CD4-positive, alpha-beta T cell treated with Interleukin-21 for 1 hour (primary cell): ENCODE measurements around the gene PPP2R1B.
"Not testable (repeated sequence)": the region's sequence is repeated elsewhere in the genome, so short reads cannot be mapped to it uniquely, and the experiment has no call there.

Source experiments
- DNase-seq: peaks from one replicate; pipeline ENCODE4 v3.0.0-alpha.2; 2020

The PPP2R1B gene

DNA sequence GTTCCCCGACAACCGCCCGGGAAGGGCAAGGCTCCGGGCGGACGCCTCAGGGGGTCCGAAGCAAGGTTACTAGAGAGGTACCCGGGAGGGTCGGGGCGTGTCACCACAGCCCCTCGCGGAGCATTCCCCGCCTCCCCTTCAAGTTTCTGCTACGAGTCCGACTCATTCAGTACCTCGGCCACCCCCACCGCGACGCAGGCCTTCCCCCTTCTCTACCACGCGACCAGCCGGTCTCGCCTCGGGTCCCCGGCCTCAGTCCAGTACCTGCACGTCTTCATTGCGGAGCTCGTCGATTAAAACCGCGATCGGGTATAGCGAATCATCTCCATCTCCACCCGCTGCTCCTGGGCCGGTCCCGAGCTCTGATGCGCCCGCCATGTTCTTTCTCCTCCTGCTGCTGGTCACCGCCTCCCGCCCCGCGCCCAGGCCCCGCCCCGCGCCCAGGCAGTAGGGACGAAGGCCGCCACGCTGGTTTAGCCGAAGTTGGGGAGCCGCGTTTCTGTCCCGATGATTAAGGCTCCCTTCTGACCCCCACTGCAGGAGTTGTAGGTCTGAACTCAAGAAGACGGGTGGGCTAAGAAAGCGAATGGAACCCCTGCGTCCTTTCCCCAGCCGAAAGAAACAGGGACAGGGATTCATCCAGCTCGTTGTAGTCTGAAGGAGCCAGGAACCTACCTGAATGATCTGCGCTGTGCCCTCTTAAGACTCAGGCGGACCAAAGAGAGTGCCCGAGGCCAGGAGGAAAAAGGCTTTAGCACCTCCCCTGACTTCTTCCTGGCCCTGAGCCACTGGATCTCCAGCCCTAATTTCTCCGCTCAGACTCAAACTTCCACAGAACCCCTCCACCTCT is at the start of gene PPP2R1B:
Gene PPP2R1B, minus strand, starts transcription at position 406 of the 850 bp plus-strand sequence. Its CDS starts 28 bp downstream, at position 378.
- DNase-seq, result peak; percentile 73

- DNase-seq, result no peak
Measured at GRCh38 chr11:111815489-111815888, 49.3 kb upstream of the PPP2R1B start.

DNA sequence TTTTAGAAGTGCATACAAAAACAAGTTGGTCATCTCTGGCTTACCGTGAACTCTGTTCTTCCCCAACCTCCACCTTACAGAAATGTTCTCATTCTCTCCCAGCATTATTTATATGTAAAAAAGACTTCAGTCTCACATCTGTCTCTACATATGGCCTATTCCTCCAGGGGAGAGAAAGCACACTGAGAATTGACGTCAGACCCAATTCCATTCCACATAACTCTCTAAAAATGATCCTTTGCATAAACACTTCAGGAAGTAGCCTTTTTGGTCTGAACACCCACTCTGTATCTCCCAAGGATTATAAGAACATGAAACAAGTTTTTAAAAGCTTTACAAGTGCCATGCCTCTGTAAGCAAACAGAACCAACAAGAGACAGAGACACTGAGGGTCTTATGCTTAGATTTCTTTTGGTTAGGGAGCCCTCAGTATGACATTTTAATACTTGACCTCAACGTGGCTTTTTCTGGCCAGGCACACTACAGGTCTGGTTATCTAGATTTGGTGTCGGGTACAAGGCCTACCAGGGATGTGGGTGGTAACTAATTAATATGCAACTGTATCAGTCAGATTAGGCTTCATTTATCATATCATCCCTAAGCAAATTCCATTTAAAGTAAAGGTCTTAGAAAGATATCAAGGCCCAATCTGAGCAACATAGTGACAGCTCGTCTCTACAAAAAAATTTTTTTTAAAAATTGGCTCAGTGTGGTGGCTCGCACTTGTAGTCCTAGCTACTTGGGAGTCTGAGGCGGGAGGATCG is 48.5 kb upstream of the PPP2R1B start:
- no peak for DNase-seq

- no peak for DNase-seq
Measured at GRCh38 chr11:111814106-111814505, 47.9 kb upstream of the PPP2R1B start.

DNA sequence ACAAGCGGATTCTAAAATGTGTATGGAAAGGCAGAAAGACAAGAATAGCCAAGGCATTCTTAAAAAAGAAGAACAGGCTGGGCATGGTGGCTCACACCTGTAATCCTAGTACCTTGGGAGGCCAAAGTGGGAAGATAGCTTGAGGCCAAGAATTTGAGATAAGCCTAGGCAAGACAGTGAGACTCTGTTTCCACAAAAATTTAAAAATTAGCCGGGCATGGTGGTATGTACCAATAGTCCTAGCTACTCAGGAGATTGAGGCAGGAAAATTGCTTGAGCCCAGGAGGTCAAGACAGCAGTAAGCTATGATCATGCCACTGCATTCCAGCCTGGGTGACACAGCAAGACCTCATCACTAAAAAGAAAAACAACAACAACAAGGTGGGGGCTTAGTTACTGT is 46.0 kb upstream of the PPP2R1B start:
- DNase-seq, result no peak

GRCh38 chr11:111811445-111811844 is 45.3 kb upstream of the PPP2R1B start:
- DNase-seq, result no peak

DNA sequence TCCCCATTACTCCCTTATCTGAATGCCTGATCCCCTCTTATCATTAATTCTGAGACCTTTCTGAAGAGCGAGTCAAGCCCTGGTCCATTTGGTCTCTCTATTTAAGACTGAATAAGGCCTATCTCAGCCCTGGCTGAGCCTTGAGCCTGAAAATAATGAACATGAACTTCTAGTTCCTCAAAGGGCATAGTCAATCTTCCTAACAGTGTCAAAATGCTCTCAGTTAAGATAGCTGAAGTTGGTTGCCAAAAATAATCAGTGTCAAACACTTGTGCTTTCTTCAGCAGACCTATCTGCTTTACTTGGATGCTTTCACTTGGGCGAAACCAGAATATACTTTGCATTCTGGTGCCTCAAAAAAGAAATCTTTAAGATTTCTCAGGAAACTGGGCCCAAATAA is 42.6 kb upstream of the PPP2R1B start:
- no peak for DNase-seq

DNA sequence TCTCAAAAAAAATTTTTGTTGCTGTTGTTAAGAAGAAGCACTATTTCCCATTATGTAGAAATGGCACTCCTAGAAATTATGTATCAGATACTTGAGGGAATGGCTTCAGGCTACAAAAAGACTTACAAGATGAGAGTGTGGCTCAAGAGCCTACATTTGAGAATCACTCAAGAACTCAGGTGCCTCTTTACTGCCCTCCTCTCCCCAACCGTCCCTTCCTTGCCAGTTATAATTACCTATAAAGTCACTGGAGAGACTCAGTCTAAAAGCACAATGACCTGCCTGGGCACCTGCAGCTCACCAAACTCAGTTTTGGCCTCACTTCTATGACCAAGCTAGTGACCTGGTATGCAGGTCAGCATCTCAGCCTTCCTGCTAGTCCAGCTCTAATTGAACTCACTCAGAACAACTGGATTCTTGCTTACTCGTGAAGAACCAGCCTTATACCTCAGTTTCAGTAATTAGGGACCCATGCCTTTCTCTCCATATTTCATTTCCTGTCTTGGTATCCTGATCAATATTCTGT is 41.9 kb upstream of the PPP2R1B start:
- DNase-seq, result no peak

- no peak for DNase-seq
Measured at GRCh38 chr11:111807076-111807475, 40.9 kb upstream of the PPP2R1B start.

DNA sequence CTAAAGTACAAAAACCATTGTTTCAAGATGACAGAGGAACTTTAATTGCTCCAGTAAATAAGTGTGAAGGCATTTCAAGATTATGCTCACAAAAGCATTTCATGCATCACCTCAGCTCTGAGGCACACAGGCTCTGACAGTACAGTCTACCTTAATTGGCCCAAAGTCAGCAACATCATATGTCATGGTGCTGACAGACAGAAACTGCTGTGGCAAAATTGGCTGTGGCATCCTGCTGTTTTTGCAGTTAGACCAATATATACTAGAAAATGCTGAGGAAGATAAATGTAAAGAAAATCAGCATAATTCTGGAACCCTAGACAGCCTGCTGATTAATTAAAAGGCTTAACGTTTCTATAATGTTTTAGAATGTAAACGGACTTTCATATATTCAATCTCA is 34.9 kb upstream of the PPP2R1B start:
- DNase-seq, result no peak

DNA sequence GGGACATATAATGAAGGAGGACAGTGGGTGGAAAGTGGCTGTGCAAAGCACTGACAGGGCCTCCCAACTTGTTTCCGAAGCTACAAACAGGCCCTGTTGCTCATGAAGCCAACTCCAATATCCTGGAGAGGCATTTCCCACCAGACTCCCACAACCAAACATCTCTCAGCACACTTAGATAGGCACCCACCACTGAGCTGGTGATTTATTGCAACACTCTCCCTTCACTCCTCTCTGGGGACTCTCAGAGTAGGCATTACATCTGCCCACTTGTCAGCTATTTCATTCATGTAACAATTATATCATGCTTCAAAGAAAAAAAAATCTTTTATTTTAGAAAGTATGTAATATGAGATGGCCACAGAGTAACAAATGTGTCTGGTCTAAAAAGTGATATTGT is 32.1 kb upstream of the PPP2R1B start:
- no peak for DNase-seq

- DNase-seq, result peak; percentile 6
Measured at GRCh38 chr11:111797145-111797581, 31.0 kb upstream of the PPP2R1B start.

GRCh38 chr11:111796696-111797095 is 30.5 kb upstream of the PPP2R1B start:
- no peak for DNase-seq

DNA sequence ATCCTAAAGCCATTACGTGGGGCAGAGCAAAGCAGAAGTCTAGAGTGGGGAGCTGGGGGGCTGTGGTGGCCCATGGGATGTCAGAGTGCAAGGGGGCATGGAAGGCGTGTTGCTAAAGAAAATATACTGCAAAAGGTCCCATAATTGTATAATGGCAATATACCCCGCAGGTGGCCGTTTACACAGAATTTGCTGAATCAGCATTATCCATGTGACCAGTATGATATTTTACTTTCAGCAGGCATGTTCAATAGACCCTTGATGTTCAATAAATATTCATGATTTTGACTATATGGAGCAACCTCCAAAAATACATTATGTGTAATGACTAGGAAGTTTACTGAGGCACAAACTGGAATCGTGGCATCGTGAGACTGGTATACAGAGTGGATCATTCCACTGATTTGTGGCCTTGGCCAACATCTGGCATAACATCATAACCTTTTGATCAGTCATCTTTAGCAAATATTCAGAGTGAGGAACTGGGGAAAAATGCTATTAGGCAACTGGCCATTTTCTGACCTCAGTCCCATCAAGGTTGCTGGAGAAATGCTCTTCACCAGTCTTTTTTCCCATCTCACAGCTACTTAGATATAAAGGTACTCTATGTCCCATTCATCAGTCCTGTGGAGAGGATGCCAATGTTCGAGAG is 29.3 kb upstream of the PPP2R1B start:
- no peak for DNase-seq

GRCh38 chr11:111793863-111794262 is 27.7 kb upstream of the PPP2R1B start:
- DNase-seq, result no peak

GRCh38 chr11:111792955-111793500 is 26.8 kb upstream of the PPP2R1B start:
- no peak for DNase-seq

DNA sequence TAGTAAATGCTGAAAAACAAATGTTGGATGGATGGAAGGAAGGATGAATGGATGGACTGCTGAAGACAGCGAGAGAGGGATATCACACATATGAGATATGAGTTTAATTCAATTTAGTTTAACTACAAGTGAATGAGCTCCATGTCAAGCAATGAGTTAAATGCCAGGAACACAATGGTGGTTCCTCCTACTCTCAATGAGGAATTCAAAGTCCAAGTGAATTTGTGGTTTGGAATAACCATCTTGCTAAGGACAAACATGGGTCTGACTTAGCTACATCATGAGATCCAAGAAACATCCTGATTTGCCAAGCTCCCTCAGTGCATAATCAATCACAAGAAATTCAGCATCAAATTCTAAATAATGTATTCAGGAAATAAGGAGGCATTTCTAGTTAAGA is 26.1 kb upstream of the PPP2R1B start:
- DNase-seq, result no peak

DNA sequence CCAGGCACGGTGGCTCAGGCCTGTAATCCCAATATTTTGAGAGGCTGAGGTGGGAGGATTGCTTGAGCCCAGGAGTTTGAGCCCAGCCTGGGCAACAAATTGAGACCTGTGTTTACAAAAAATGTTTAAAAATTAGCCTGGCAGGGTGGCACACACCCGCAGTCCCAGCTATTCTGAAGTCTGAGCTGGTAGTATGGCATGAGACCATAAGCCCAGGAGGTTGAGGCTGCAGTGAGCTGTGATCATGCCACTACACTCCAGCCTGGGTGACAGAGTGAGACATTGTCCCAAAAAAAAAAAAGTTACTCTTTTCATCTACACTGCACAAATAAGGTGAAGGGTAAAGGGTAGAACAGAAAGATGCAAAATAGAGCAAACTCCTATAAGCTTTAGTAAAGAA is 22.3 kb upstream of the PPP2R1B start:
- no peak for DNase-seq

GRCh38 chr11:111788051-111788450 is 21.9 kb upstream of the PPP2R1B start:
- DNase-seq, result no peak

DNA sequence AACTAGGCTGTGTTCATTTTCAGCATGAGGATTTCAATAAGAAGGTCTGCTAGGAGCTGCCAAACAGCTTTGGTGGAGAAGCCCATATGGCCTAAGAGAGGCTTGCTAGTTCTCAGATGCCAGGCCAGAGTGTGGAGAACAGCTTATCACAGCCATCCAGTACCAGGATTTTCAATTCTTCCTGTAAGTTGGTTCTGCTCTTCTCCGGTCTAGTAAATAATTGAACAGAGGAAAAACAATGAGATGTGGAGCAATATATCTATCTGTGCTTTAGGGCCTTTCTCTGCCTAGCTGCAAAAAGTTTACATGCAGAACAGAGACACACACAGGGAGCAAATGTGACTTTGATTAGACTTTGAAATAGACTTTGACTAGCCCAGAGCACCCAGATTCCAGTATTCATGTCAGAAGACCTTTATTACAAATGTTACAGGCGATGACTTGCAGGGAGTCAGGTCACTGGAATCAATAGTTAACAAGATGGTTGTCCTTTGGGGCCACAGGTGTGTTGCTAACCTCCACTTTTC is 19.8 kb upstream of the PPP2R1B start:
- no peak for DNase-seq

- DNase-seq, result no peak
Measured at GRCh38 chr11:111785076-111785475, 18.9 kb upstream of the PPP2R1B start.

DNA sequence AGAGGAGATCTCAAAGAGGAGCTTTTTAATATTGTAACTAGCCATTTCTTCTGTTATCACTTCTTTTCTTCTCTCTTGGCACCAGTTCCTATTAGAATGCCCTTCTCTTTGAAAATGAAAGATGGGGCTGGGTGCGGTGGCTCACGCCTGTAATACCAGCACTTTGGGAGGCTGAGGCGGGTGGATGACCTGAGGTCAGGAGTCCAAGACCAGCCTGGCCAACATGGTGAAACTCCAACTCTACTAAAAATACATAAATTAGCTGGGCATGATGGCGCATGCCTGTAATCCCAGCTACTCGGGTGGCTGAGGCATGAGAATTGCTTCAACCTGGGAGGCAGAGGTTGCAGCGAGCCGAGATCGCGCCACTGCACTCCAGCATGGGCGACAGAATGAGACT is 18.1 kb upstream of the PPP2R1B start:
- not testable (repeated sequence) for DNase-seq
